Measurements from ENCODE around the gene TMEM272.

Gene TMEM272

GRCh38 chr13:51802631-51803418 is 42.2 kb downstream of the TMEM272 start:
- Histone ChIP-seq H3K36me3 (ENCODE audit: insufficient read depth, low read length) (no peaks in the 10 kb centered on the region), H3K4me3 (peak overlapping the region; percentile 83), H3K9ac (ENCODE audit: insufficient read length) (peak overlapping the region; percentile 96), H3K27ac (peak overlapping the region; percentile 95), H3K9me3 (ENCODE audit: low read depth, low read length) (no peaks in the 10 kb centered on the region)
- TF ChIP-seq EZH2 (IDR thresholded peaks at IDR 0.05) = no peak
- no peak for TF ChIP-seq POLR2AphosphoS5 (IDR thresholded peaks at IDR 0.05; ENCODE audit: borderline replicate concordance, low read depth, low read length)
- no peak for TF ChIP-seq FOXP2 (optimal IDR thresholded peaks at IDR 0.05; ENCODE audit: control extremely low read depth, extremely low read length, insufficient read depth)
- no peak for DNase-seq (ENCODE audit: low read depth, low spot score)

GRCh38 chr13:51801631-51802099 is 43.3 kb downstream of the TMEM272 start:
- H3K27ac ChIP-seq = peak overlapping the region; percentile 20; the same call in 1 of the 2 replicates
- H3K4me3 ChIP-seq = no peak overlapping the region
- no peak for TF ChIP-seq FOXP2 (optimal IDR thresholded peaks at IDR 0.05; ENCODE audit: control extremely low read depth, extremely low read length, insufficient read depth)
- no peak for TF ChIP-seq EZH2 (IDR thresholded peaks at IDR 0.05)
- no peak for TF ChIP-seq POLR2AphosphoS5 (IDR thresholded peaks at IDR 0.05; ENCODE audit: borderline replicate concordance, low read depth, low read length)
- no peak for DNase-seq (ENCODE audit: low read depth, low spot score)
- no peaks in the 10 kb centered on the region for H3K9me3 ChIP-seq (ENCODE audit: low read depth, low read length)
- no peaks in the 10 kb centered on the region for H3K36me3 ChIP-seq (ENCODE audit: insufficient read depth, low read length)
- H3K9ac ChIP-seq (ENCODE audit: insufficient read length) = no peak overlapping the region

GRCh38 chr13:51800486-51800885 is 44.5 kb downstream of the TMEM272 start:
- Histone ChIP-seq H3K27ac (no peak overlapping the region), H3K4me3 (no peak overlapping the region), H3K9ac (ENCODE audit: insufficient read length) (no peak overlapping the region), H3K9me3 (ENCODE audit: low read depth, low read length) (no peaks in the 10 kb centered on the region), H3K36me3 (ENCODE audit: insufficient read depth, low read length) (no peaks in the 10 kb centered on the region)
- DNase-seq (ENCODE audit: low read depth, low spot score) = no peak
- TF ChIP-seq FOXP2 (optimal IDR thresholded peaks at IDR 0.05; ENCODE audit: control extremely low read depth, extremely low read length, insufficient read depth) (no peak), EZH2 (IDR thresholded peaks at IDR 0.05) (no peak), POLR2AphosphoS5 (IDR thresholded peaks at IDR 0.05; ENCODE audit: borderline replicate concordance, low read depth, low read length) (no peak)

GRCh38 chr13:51799261-51799660 is 45.7 kb downstream of the TMEM272 start:
- no peak overlapping the region for H3K9ac ChIP-seq (ENCODE audit: insufficient read length)
- no peak for DNase-seq (ENCODE audit: low read depth, low spot score)
- no peak overlapping the region for H3K4me3 ChIP-seq
- no peak overlapping the region for H3K27ac ChIP-seq
- no peaks in the 10 kb centered on the region for H3K36me3 ChIP-seq (ENCODE audit: insufficient read depth, low read length)
- H3K9me3 ChIP-seq (ENCODE audit: low read depth, low read length) = no peaks in the 10 kb centered on the region
- TF ChIP-seq EZH2 (IDR thresholded peaks at IDR 0.05) (no peak), FOXP2 (optimal IDR thresholded peaks at IDR 0.05; ENCODE audit: control extremely low read depth, extremely low read length, insufficient read depth) (no peak), POLR2AphosphoS5 (IDR thresholded peaks at IDR 0.05; ENCODE audit: borderline replicate concordance, low read depth, low read length) (no peak)

- H3K9ac ChIP-seq (ENCODE audit: insufficient read length) = no peak overlapping the region
- H3K4me3 ChIP-seq = no peak overlapping the region
- no peak for TF ChIP-seq POLR2AphosphoS5 (IDR thresholded peaks at IDR 0.05; ENCODE audit: borderline replicate concordance, low read depth, low read length)
- no peak for TF ChIP-seq FOXP2 (optimal IDR thresholded peaks at IDR 0.05; ENCODE audit: control extremely low read depth, extremely low read length, insufficient read depth)
- no peak for TF ChIP-seq EZH2 (IDR thresholded peaks at IDR 0.05)
- DNase-seq (ENCODE audit: low read depth, low spot score) = no peak
- H3K27ac ChIP-seq = no peak overlapping the region
- H3K36me3 ChIP-seq (ENCODE audit: insufficient read depth, low read length) = no peaks in the 10 kb centered on the region
- H3K9me3 ChIP-seq (ENCODE audit: low read depth, low read length) = no peaks in the 10 kb centered on the region
Measured at GRCh38 chr13:51797664-51798488, 47.1 kb downstream of the TMEM272 start.

- H3K4me3 ChIP-seq = no peak overlapping the region
- H3K36me3 ChIP-seq (ENCODE audit: insufficient read depth, low read length) = no peaks in the 10 kb centered on the region
- no peak for DNase-seq (ENCODE audit: low read depth, low spot score)
- TF ChIP-seq EZH2 (IDR thresholded peaks at IDR 0.05) = no peak
- no peak for TF ChIP-seq POLR2AphosphoS5 (IDR thresholded peaks at IDR 0.05; ENCODE audit: borderline replicate concordance, low read depth, low read length)
- TF ChIP-seq FOXP2 (optimal IDR thresholded peaks at IDR 0.05; ENCODE audit: control extremely low read depth, extremely low read length, insufficient read depth) = no peak
- no peaks in the 10 kb centered on the region for H3K9me3 ChIP-seq (ENCODE audit: low read depth, low read length)
- H3K9ac ChIP-seq (ENCODE audit: insufficient read length) = no peak overlapping the region
- H3K27ac ChIP-seq = no peak overlapping the region
Measured at GRCh38 chr13:51796546-51796945, 48.4 kb downstream of the TMEM272 start.

GRCh38 chr13:51795419-51795818 is 49.6 kb downstream of the TMEM272 start:
- H3K9me3 ChIP-seq (ENCODE audit: low read depth, low read length) = no peaks in the 10 kb centered on the region
- no peak overlapping the region for H3K27ac ChIP-seq
- H3K36me3 ChIP-seq (ENCODE audit: insufficient read depth, low read length) = no peaks in the 10 kb centered on the region
- H3K4me3 ChIP-seq = no peak overlapping the region
- DNase-seq (ENCODE audit: low read depth, low spot score) = no peak
- TF ChIP-seq POLR2AphosphoS5 (IDR thresholded peaks at IDR 0.05; ENCODE audit: borderline replicate concordance, low read depth, low read length) = no peak
- no peak for TF ChIP-seq EZH2 (IDR thresholded peaks at IDR 0.05)
- TF ChIP-seq FOXP2 (optimal IDR thresholded peaks at IDR 0.05; ENCODE audit: control extremely low read depth, extremely low read length, insufficient read depth) = no peak
- H3K9ac ChIP-seq (ENCODE audit: insufficient read length) = no peak overlapping the region

- no peak for DNase-seq (ENCODE audit: low read depth, low spot score)
- TF ChIP-seq FOXP2 (optimal IDR thresholded peaks at IDR 0.05; ENCODE audit: control extremely low read depth, extremely low read length, insufficient read depth) (no peak), EZH2 (IDR thresholded peaks at IDR 0.05) (no peak), POLR2AphosphoS5 (IDR thresholded peaks at IDR 0.05; ENCODE audit: borderline replicate concordance, low read depth, low read length) (no peak)
- no peak overlapping the region for H3K4me3 ChIP-seq
- no peaks in the 10 kb centered on the region for H3K9me3 ChIP-seq (ENCODE audit: low read depth, low read length)
- H3K36me3 ChIP-seq (ENCODE audit: insufficient read depth, low read length) = no peaks in the 10 kb centered on the region
- H3K27ac ChIP-seq = no peak overlapping the region
- H3K9ac ChIP-seq (ENCODE audit: insufficient read length) = no peak overlapping the region
Measured at GRCh38 chr13:51794964-51795363, 50.0 kb downstream of the TMEM272 start.

All from SK-N-MC (cell line).